Trophoblast cell (in vitro differentiated cells and primary cell): Measurements from ENCODE around the gene C5orf58.
"Not testable (repeated sequence)": the region's sequence is repeated elsewhere in the genome, so short reads cannot be mapped to it uniquely, and the experiment has no call there.

Source experiments
- DNase-seq, 2 donors: peaks; one replicate each; pipeline ENCODE4 v3.0.0-alpha.2; 2016
- H2AFZ ChIP-seq: 2 replicates; pipeline ENCODE4 v1.6.1; 2013; ENCODE audit warnings: low read length, moderate library complexity, mild to moderate bottlenecking; ENCODE audit not compliant: insufficient read depth, poor library complexity
- H2AK5ac ChIP-seq: 2 replicates; pipeline ENCODE4 v1.6.1; 2013; ENCODE audit warnings: mild to moderate bottlenecking, low read length
- H2BK120ac ChIP-seq: 2 replicates; pipeline ENCODE4 v1.6.1; 2013; ENCODE audit warnings: low read length, mild to moderate bottlenecking, moderate library complexity; ENCODE audit not compliant: insufficient read depth, poor library complexity
- H2BK12ac ChIP-seq: 2 replicates; pipeline ENCODE4 v1.6.1; 2013; ENCODE audit warnings: mild to moderate bottlenecking, low read length, moderate library complexity
- H2BK5ac ChIP-seq: 2 replicates; pipeline ENCODE4 v1.6.1; 2013; ENCODE audit warnings: low read length, low read depth, moderate library complexity, mild to moderate bottlenecking; ENCODE audit not compliant: poor library complexity
- H3K14ac ChIP-seq: 2 replicates; pipeline ENCODE4 v1.6.1; 2013; ENCODE audit warnings: mild to moderate bottlenecking, low read length
- H3K18ac ChIP-seq: 2 replicates; pipeline ENCODE4 v1.6.1; 2013; ENCODE audit warnings: mild to moderate bottlenecking, low read length
- H3K23ac ChIP-seq: 2 replicates; pipeline ENCODE4 v1.6.1; 2013; ENCODE audit warnings: low read length
- H3K27ac ChIP-seq: 2 replicates; pipeline ENCODE4 v1.5.1; 2013; ENCODE audit warnings: low read depth, mild to moderate bottlenecking, inconsistent platforms, low read length, moderate library complexity
- H3K27me3 ChIP-seq: 2 replicates; pipeline ENCODE4 v1.6.1; 2013; ENCODE audit warnings: inconsistent platforms, mild to moderate bottlenecking, low read length, moderate library complexity; ENCODE audit not compliant: insufficient read depth
- H3K36me3 ChIP-seq, 2 experiments: 1 replicate in 1 of 2; 2 replicates in 1 of 2; pipeline ENCODE4 v1.6.1; 2013; ENCODE audit warnings: low read length in 2 of 2, mild to moderate bottlenecking in 2 of 2, moderate library complexity in 1 of 2; ENCODE audit not compliant: insufficient read depth in 2 of 2, control insufficient read depth in 1 of 2
- H3K4ac ChIP-seq: 2 replicates; pipeline ENCODE4 v1.6.1; 2013; ENCODE audit warnings: low read depth, mild to moderate bottlenecking, low read length, moderate library complexity
- H3K4me1 ChIP-seq, 2 experiments: 1 replicate in 1 of 2; 2 replicates in 1 of 2; pipeline ENCODE4 v1.6.1; 2013; ENCODE audit warnings: low read length in 2 of 2, mild to moderate bottlenecking in 2 of 2, moderate library complexity in 1 of 2; ENCODE audit not compliant: insufficient read depth in 2 of 2, control insufficient read depth in 1 of 2
- H3K4me2 ChIP-seq: 2 replicates; pipeline ENCODE4 v1.6.1; 2013; ENCODE audit warnings: inconsistent platforms, mild to moderate bottlenecking, low read length, moderate library complexity
- H3K4me3 ChIP-seq: 2 replicates; pipeline ENCODE4 v1.5.1; 2013; ENCODE audit warnings: mild to moderate bottlenecking, low read depth, low read length, inconsistent platforms
- H3K79me1 ChIP-seq: one replicate; pipeline ENCODE4 v1.6.1; 2013; ENCODE audit warnings: low read length
- H3K79me2 ChIP-seq: 2 replicates; pipeline ENCODE4 v1.6.1; 2013; ENCODE audit warnings: low read length, mild to moderate bottlenecking; ENCODE audit not compliant: control insufficient read depth, insufficient read depth, poor library complexity
- H3K9ac ChIP-seq: 2 replicates; pipeline ENCODE4 v1.6.1; 2013; ENCODE audit warnings: mild to moderate bottlenecking, low read length
- H3K9me3 ChIP-seq: 2 replicates; pipeline ENCODE4 v1.6.1; 2013; ENCODE audit warnings: low read depth, mild to moderate bottlenecking, control low read depth, inconsistent platforms, low read length; ENCODE audit not compliant: insufficient read depth
- H4K12ac ChIP-seq: 2 replicates; pipeline ENCODE4 v1.6.1; 2013; ENCODE audit warnings: low read depth, mild to moderate bottlenecking, low read length, moderate library complexity
- H4K8ac ChIP-seq: 2 replicates; pipeline ENCODE4 v1.6.1; 2013; ENCODE audit warnings: low read depth, mild to moderate bottlenecking, low read length, moderate library complexity
- H4K91ac ChIP-seq: one replicate; pipeline ENCODE4 v1.6.1; 2013; ENCODE audit warnings: low read depth, mild to moderate bottlenecking, low read length, moderate library complexity
- WGBS: extraction: QIAGEN DNeasy Blood & Tissue Kit; methylation state at CpG from one replicate; pipeline ENCODE4 v1.1.7; 2013; ENCODE audit warnings: missing lambda C conversion rate; ENCODE audit not compliant: insufficient read length, insufficient coverage; ENCODE audit errors: extremely low coverage; 5-methylcytosine and 5-hydroxymethylcytosine counted together

C5orf58 gene

DNA sequence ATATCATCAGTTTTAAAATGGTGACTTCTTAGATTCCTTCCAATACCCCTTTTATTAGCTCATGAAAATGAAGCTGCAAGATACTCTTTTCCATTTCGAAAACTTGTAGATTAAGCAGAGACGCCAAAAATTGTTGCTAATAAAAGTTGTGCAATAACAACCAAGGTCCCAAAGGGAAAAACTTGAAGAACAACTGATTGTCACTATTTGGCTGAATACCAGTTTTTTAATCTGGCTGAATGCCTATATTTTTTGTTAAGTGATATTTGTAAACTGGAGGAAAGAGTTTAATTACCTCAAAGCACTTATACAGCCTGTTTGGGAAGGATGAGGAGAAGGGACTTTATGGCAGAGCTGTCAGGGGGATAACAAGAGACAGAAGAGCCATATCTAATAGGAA, 14.6 kb downstream of the C5orf58 start:
- no peak overlapping the region for H4K12ac ChIP-seq
- H3K18ac ChIP-seq, result no peak overlapping the region
- H3K23ac ChIP-seq, result no peak overlapping the region
- H3K9ac ChIP-seq, result no peak overlapping the region
- no peak overlapping the region for H3K4me2 ChIP-seq
- H3K14ac ChIP-seq, result no peak overlapping the region
- no peaks in the 10 kb centered on the region for H3K79me1 ChIP-seq
- no peak overlapping the region for H3K4ac ChIP-seq
- WGBS, result no CpG with 5 or more reads among the region's 2 CpGs
- no peak overlapping the region for H2AK5ac ChIP-seq
- no peak overlapping the region for H3K4me3 ChIP-seq
- H3K9me3 ChIP-seq, result no peaks in the 10 kb centered on the region
- no peaks in the 10 kb centered on the region for H3K27me3 ChIP-seq
- H2BK5ac ChIP-seq, result no peak overlapping the region
- DNase-seq, result no peak
- no peak overlapping the region for H2AFZ ChIP-seq
- H2BK120ac ChIP-seq, result no peak overlapping the region
- no peak overlapping the region for H2BK12ac ChIP-seq
- H3K27ac ChIP-seq, result no peak overlapping the region
- no peaks in the 10 kb centered on the region for H3K36me3 ChIP-seq
- H3K79me2 ChIP-seq, result no peaks in the 10 kb centered on the region
- H4K8ac ChIP-seq, result no peak overlapping the region
- H4K91ac ChIP-seq, result no peak overlapping the region
- H3K4me1 ChIP-seq, result peaks cover 0 to 11% of the 10 kb centered on the region in 2 experiments

GRCh38 chr5:170248172-170248930, 15.6 kb downstream of the C5orf58 start:
- Histone ChIP-seq H3K36me3 (no peaks in the 10 kb centered on the region), H3K4me1 (peaks cover 0 to 11% of the 10 kb centered on the region in 2 experiments), H3K14ac (no peak overlapping the region), H3K9ac (no peak overlapping the region), H3K4ac (no peak overlapping the region), H3K79me1 (no peaks in the 10 kb centered on the region), H3K9me3 (no peaks in the 10 kb centered on the region), H2AFZ (no peak overlapping the region), H3K23ac (no peak overlapping the region), H4K91ac (no peak overlapping the region), H3K79me2 (no peaks in the 10 kb centered on the region), H3K4me2 (no peak overlapping the region), H3K18ac (no peak overlapping the region), H2AK5ac (no peak overlapping the region), H2BK120ac (no peak overlapping the region), H2BK5ac (no peak overlapping the region), H2BK12ac (no peak overlapping the region), H3K27me3 (no peaks in the 10 kb centered on the region), H4K12ac (no peak overlapping the region), H4K8ac (no peak overlapping the region), H3K4me3 (no peak overlapping the region), H3K27ac (no peak overlapping the region)
- DNase-seq, result no peak
- no CpG with 5 or more reads among the region's 6 CpGs for WGBS

DNA sequence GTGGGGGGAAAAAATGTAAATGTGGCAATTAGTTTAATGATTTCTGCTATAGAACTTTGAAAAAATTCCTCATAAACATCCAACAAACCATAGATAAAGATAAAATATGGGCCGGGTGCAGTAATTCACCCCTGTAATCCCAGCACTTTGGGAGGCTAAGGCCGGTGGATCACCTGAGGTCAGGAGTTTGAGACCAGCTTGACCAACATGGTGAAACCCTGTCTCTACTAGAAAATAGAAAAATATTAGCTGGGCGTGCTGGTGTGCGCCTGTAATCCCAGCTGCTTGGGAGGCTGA, 16.1 kb downstream of the C5orf58 start:
- H3K14ac ChIP-seq, H3K4me2 ChIP-seq, H3K18ac ChIP-seq, H3K27ac ChIP-seq, H4K12ac ChIP-seq, DNase-seq, H3K4ac ChIP-seq, H4K91ac ChIP-seq, H4K8ac ChIP-seq, H3K23ac ChIP-seq, H3K4me3 ChIP-seq, H3K9me3 ChIP-seq, H2AK5ac ChIP-seq, H3K36me3 ChIP-seq, H3K9ac ChIP-seq, H3K27me3 ChIP-seq, H3K79me2 ChIP-seq, H2BK5ac ChIP-seq, H2BK12ac ChIP-seq, H3K79me1 ChIP-seq, H2AFZ ChIP-seq, H2BK120ac ChIP-seq: not testable (repeated sequence)
- H3K4me1 ChIP-seq, result peaks cover 0 to 11% of the 10 kb centered on the region in 2 experiments
- no CpG with 5 or more reads among the region's 4 CpGs for WGBS

DNA sequence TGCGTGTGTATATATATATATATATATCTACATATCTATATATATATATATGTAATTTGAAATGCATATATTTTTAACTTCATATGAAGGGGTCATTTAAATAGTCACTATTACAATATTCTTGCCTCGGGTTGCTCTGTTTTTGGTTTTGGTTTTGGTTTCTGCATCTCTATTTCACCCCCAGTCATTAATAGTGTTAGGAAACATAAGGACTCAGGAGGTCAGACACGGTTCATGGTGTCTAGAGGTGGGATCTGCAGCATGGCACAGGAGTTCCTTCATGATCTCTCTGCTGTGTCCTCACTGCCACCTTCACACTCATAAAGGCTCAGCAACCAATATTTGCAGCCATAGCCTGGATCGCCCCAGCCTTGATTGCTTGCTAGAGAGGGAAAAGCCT, 16.6 kb downstream of the C5orf58 start:
- H3K27ac ChIP-seq, result no peak overlapping the region
- H3K4me2 ChIP-seq, result no peak overlapping the region
- no peaks in the 10 kb centered on the region for H3K79me2 ChIP-seq
- H2BK120ac ChIP-seq, result no peak overlapping the region
- H3K4me1 ChIP-seq, result peaks cover 0 to 11% of the 10 kb centered on the region in 2 experiments
- DNase-seq, result no peak
- no peak overlapping the region for H2BK5ac ChIP-seq
- no peak overlapping the region for H3K23ac ChIP-seq
- no peaks in the 10 kb centered on the region for H3K79me1 ChIP-seq
- H4K12ac ChIP-seq, result no peak overlapping the region
- no peak overlapping the region for H3K18ac ChIP-seq
- H2AK5ac ChIP-seq, result no peak overlapping the region
- H3K4me3 ChIP-seq, result no peak overlapping the region
- H2BK12ac ChIP-seq, result no peak overlapping the region
- H3K9me3 ChIP-seq, result no peaks in the 10 kb centered on the region
- H3K9ac ChIP-seq, result no peak overlapping the region
- H3K27me3 ChIP-seq, result no peaks in the 10 kb centered on the region
- H3K14ac ChIP-seq, result no peak overlapping the region
- no peak overlapping the region for H2AFZ ChIP-seq
- no peak overlapping the region for H4K8ac ChIP-seq
- H3K4ac ChIP-seq, result no peak overlapping the region
- no peak overlapping the region for H4K91ac ChIP-seq
- no CpG with 5 or more reads among the region's 4 CpGs for WGBS
- no peaks in the 10 kb centered on the region for H3K36me3 ChIP-seq
